HL-60 (cell line): Measurements from ENCODE around the gene ACSF3.

Source experiments
- DNase-seq, 2 experiments: peaks; one replicate each; pipeline ENCODE4 v3.0.0-alpha.2; 2010 to 2020; ENCODE audit warnings: low read depth in 1 of 2, low spot score in 1 of 2
- H3K27ac ChIP-seq: fragments of 250-450 bp; sonication (Bioruptor Pico); replicated peaks from 2 replicates; pipeline ENCODE4 v1.5.1; 2020; ENCODE audit warnings: mild to moderate bottlenecking, moderate library complexity
- H3K27me3 ChIP-seq: fragments of 250-450 bp; sonication (Bioruptor Pico); 2 replicates; pipeline ENCODE4 v1.5.1; 2021; ENCODE audit warnings: mild to moderate bottlenecking, moderate library complexity; ENCODE audit not compliant: insufficient read depth, poor library complexity, severe bottlenecking
- H3K4me3 ChIP-seq: replicated peaks from 2 replicates; pipeline ENCODE4 v1.5.1; 2011; ENCODE audit warnings: mild to moderate bottlenecking, control low read depth, low read length; ENCODE audit not compliant: insufficient read depth
- GABPA ChIP-seq: IDR thresholded peaks from 2 replicates; pipeline ENCODE4 v1.6.1; 2012; ENCODE audit warnings: low read depth
- POLR2AphosphoS5 ChIP-seq: IDR thresholded peaks from 2 replicates; pipeline ENCODE4 v1.6.1; 2012; ENCODE audit warnings: low read depth
- SPI1 ChIP-seq: IDR thresholded peaks from 2 replicates; pipeline ENCODE4 v1.6.1; 2012; ENCODE audit warnings: low read depth, mild to moderate bottlenecking, borderline replicate concordance
- TF ChIP-seq, protein P1 (sequence below): IDR thresholded peaks from one replicate; pipeline ENCODE4 v1.5.1; 2011; ENCODE audit warnings: low read length, control low read depth, inconsistent platforms; ENCODE audit not compliant: insufficient read depth
- TF ChIP-seq, protein P2 (sequence below): IDR thresholded peaks from 2 replicates; pipeline ENCODE4 v1.6.1; 2012; ENCODE audit warnings: low read depth; ENCODE audit not compliant: insufficient replicate concordance

Gene ACSF3

DNA sequence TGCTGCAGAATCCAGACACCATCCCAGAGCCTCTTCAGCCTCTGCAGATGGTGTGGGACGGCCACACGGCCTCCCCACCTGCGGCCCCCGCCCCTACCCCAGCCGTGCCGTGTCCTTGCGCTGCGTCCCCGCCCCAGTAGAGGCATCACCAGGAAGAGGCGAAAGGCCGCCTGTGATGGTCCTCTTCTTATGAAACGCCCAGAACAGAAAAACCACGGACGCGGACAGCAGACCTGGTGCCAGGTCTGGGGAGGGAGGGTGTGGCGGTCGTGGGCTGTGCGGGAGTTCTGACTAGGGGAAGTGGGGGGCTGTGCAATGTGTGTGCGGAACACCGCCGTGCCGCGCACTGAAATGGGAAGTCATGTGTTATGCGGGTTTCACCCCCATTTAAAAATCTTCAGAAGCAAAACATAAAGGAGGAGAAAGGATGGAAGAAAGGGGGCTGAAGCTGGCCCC lies 25.5 kb downstream of the ACSF3 start:
- DNase-seq = peak in 1 of 2 experiments; percentile 16
- no peak overlapping the region for H3K27ac ChIP-seq
- no peak for TF ChIP-seq POLR2AphosphoS5
- TF ChIP-seq, protein P1, sequence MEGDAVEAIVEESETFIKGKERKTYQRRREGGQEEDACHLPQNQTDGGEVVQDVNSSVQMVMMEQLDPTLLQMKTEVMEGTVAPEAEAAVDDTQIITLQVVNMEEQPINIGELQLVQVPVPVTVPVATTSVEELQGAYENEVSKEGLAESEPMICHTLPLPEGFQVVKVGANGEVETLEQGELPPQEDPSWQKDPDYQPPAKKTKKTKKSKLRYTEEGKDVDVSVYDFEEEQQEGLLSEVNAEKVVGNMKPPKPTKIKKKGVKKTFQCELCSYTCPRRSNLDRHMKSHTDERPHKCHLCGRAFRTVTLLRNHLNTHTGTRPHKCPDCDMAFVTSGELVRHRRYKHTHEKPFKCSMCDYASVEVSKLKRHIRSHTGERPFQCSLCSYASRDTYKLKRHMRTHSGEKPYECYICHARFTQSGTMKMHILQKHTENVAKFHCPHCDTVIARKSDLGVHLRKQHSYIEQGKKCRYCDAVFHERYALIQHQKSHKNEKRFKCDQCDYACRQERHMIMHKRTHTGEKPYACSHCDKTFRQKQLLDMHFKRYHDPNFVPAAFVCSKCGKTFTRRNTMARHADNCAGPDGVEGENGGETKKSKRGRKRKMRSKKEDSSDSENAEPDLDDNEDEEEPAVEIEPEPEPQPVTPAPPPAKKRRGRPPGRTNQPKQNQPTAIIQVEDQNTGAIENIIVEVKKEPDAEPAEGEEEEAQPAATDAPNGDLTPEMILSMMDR = no peak
- TF ChIP-seq GABPA = no peak
- peak; percentile 55; the same call in 1 of the 2 replicates for TF ChIP-seq SPI1
- TF ChIP-seq, protein P2, sequence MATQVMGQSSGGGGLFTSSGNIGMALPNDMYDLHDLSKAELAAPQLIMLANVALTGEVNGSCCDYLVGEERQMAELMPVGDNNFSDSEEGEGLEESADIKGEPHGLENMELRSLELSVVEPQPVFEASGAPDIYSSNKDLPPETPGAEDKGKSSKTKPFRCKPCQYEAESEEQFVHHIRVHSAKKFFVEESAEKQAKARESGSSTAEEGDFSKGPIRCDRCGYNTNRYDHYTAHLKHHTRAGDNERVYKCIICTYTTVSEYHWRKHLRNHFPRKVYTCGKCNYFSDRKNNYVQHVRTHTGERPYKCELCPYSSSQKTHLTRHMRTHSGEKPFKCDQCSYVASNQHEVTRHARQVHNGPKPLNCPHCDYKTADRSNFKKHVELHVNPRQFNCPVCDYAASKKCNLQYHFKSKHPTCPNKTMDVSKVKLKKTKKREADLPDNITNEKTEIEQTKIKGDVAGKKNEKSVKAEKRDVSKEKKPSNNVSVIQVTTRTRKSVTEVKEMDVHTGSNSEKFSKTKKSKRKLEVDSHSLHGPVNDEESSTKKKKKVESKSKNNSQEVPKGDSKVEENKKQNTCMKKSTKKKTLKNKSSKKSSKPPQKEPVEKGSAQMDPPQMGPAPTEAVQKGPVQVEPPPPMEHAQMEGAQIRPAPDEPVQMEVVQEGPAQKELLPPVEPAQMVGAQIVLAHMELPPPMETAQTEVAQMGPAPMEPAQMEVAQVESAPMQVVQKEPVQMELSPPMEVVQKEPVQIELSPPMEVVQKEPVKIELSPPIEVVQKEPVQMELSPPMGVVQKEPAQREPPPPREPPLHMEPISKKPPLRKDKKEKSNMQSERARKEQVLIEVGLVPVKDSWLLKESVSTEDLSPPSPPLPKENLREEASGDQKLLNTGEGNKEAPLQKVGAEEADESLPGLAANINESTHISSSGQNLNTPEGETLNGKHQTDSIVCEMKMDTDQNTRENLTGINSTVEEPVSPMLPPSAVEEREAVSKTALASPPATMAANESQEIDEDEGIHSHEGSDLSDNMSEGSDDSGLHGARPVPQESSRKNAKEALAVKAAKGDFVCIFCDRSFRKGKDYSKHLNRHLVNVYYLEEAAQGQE = no peak

DNA sequence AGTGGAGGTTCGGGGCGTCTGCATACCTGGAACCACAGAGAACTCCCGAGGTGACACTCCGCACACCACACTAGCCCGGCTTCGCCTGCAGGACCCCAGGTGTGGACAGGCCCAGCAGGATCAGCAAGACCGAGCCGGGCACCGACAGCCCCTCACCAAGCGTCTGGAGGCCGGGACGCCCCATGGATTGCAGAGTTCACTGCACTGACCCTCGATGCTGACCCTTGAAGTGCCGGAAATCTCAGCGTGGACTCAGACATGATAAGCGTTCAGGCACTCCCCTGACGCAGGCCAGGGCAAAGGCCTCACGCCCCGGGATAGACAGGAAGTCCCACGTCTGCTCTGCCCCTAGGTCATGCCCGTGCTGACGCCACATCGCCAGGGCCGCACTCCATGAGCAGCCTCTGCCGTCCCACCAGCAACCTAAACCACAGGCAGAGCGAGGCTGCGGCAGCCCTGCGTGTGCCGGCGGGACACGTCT lies 26.0 kb downstream of the ACSF3 start:
- Histone ChIP-seq H3K27me3 (no peaks in the 10 kb centered on the region), H3K4me3 (no peak overlapping the region), H3K27ac (no peak overlapping the region)
- DNase-seq = no peak
- TF ChIP-seq GABPA = no peak
- TF ChIP-seq POLR2AphosphoS5 = no peak
- TF ChIP-seq SPI1 = no peak
- TF ChIP-seq, protein P2 = no peak
- TF ChIP-seq, protein P1 = no peak

More for the DNA sequence above, 25.5 kb downstream of the ACSF3 start:
- Histone ChIP-seq H3K4me3 (no peak overlapping the region), H3K27me3 (no peaks in the 10 kb centered on the region)

DNA sequence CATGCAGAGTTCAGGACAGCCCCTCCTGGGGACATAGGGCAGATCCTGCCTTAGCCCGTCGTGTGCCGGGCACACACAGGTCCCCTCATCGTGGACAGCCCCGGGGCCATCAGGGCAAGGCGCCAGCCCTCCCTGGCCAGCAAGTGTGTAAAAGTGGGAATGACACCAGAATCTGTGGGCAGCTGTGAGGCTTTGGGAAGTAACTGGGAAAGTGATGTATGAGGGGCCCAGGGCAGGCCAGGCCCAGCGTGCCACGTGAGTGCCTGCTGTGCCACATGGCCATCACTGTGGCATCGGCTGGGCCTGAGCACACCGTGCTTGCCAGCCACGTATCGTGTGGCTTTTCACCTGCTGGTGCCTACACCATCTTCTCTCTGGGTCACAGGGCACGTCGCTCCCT lies 26.6 kb downstream of the ACSF3 start:
- no peak for TF ChIP-seq GABPA
- TF ChIP-seq, protein P2 = no peak
- no peak for TF ChIP-seq SPI1
- no peak for TF ChIP-seq POLR2AphosphoS5
- no peaks in the 10 kb centered on the region for H3K27me3 ChIP-seq
- no peak overlapping the region for H3K4me3 ChIP-seq
- no peak overlapping the region for H3K27ac ChIP-seq
- DNase-seq = no peak
